GM23248 (cell line): ENCODE results near the gene SLX4IP.

Experiments
- EZH2 ChIP-seq: fragments of 200-600 bp; sonication (generic); IDR thresholded peaks from 2 replicates; pipeline ENCODE4 v1.6.1; 2018; ENCODE audit warnings: antibody characterized with exemption, mild to moderate bottlenecking; ENCODE audit not compliant: insufficient read depth, poor library complexity, severe bottlenecking
- EZH2phosphoT487 ChIP-seq: fragments of 200-600 bp; sonication (generic); IDR thresholded peaks from 2 replicates; pipeline ENCODE4 v1.6.1; 2018; ENCODE audit warnings: antibody characterized with exemption, moderate library complexity, mild to moderate bottlenecking, low read depth; ENCODE audit not compliant: insufficient read depth

GRCh38 chr20:10560686-10561085 is 125.6 kb downstream of the SLX4IP start:
- TF ChIP-seq EZH2phosphoT487: no peak
- no peak for TF ChIP-seq EZH2
